Ovary (tissue), 3 donors: ENCODE data around the gene BANP.
"Not testable (repeated sequence)": the region's sequence is repeated elsewhere in the genome, so short reads cannot be mapped to it uniquely, and the experiment has no call there.

ENCODE experiments used
- POLR2A ChIP-seq: fragments of 450-650 bp; IDR thresholded peaks from one replicate; pipeline ENCODE4 v1.6.1; 2017; ENCODE audit warnings: antibody characterized with exemption, mild to moderate bottlenecking, moderate library complexity
- TF ChIP-seq, protein P1 (sequence below), 3 donors: fragments of 450-650 bp in 2 of 3; fragments of 200-600 bp in 1 of 3; IDR thresholded peaks; one replicate each; pipeline versions ENCODE4 v1.5.1 to v1.8.0; 2016 to 2022; ENCODE audit warnings: antibody characterized with exemption in 3 of 3, mild to moderate bottlenecking in 1 of 3
- donor health status: DM: no; HTN: no; CAD: no.

DNA sequence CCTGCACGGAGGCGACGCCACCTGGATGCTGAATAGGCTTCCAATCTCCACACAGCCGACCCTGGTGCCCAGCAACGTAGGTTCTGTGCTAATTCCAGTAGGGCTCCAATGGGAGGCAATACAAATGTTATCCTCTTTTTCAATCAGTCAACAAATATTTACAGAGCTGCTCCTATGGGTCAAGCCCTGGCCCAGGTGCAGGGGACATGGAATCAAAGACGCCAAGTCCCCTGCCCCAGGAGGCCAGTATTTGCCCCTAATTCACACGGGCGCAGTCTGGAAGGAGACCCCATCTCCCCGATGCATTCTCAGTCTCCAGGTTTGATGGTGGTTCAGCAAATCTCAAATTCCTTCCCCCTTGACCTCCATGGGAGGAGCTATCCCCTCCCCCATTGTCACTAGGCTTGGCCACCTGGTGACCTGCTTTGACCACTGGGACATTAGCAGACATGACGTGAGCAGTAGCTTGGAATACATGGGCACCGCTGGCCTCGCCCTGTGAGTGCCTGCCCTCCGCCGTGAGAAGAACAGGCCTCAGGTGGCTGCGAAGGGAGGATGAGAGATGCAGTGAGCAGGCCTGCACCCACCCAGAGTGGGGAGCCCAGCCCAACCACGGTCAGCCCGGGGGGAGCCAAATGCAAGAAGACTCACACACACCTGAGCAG, 18.6 kb upstream of the BANP start:
- TF ChIP-seq, protein P1, sequence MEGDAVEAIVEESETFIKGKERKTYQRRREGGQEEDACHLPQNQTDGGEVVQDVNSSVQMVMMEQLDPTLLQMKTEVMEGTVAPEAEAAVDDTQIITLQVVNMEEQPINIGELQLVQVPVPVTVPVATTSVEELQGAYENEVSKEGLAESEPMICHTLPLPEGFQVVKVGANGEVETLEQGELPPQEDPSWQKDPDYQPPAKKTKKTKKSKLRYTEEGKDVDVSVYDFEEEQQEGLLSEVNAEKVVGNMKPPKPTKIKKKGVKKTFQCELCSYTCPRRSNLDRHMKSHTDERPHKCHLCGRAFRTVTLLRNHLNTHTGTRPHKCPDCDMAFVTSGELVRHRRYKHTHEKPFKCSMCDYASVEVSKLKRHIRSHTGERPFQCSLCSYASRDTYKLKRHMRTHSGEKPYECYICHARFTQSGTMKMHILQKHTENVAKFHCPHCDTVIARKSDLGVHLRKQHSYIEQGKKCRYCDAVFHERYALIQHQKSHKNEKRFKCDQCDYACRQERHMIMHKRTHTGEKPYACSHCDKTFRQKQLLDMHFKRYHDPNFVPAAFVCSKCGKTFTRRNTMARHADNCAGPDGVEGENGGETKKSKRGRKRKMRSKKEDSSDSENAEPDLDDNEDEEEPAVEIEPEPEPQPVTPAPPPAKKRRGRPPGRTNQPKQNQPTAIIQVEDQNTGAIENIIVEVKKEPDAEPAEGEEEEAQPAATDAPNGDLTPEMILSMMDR (IDR thresholded peaks at IDR 0.05), result not testable (repeated sequence)
- TF ChIP-seq POLR2A, result not testable (repeated sequence)
